Inflammatory macrophage treated with lipopolysaccharide for 1 hour (primary cell): Measurements from ENCODE around the gene MKNK1.
A peak's percentile ranks its signal among the peaks of the same experiment; 100 is the strongest.

Experiments used
- DNase-seq, 2 donors: peaks; one replicate each; pipeline ENCODE4 v3.0.0-alpha.2; 2020 to 2022

The MKNK1 gene

GRCh38 chr1:46536527-46536926 is 67.5 kb downstream of the MKNK1 start:
- no peak for DNase-seq

DNA sequence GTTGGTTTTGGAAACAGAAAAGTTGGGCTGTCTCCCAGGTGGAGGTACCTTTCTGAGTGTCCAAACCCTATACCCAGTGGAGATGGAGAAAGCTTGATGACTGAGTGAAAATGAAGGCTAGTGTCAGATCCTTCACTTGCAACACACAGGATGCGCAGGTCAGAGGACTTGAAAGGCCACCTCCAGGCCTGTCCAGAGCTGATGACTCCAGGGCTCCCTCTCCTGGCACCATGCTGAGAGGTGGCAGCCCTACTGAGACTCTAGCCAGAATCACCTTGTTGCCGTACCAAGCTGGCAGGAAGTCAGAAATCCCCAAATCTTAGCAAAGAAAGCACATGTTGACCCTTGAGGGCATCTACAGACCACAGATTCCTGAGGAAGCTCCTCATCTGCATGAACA is 69.0 kb downstream of the MKNK1 start:
- peak in 1 of 2 donors; percentile 28 for DNase-seq

- DNase-seq: no peak
These were observed 70.7 kb downstream of the MKNK1 start for GRCh38 chr1:46533179-46533864.

DNA sequence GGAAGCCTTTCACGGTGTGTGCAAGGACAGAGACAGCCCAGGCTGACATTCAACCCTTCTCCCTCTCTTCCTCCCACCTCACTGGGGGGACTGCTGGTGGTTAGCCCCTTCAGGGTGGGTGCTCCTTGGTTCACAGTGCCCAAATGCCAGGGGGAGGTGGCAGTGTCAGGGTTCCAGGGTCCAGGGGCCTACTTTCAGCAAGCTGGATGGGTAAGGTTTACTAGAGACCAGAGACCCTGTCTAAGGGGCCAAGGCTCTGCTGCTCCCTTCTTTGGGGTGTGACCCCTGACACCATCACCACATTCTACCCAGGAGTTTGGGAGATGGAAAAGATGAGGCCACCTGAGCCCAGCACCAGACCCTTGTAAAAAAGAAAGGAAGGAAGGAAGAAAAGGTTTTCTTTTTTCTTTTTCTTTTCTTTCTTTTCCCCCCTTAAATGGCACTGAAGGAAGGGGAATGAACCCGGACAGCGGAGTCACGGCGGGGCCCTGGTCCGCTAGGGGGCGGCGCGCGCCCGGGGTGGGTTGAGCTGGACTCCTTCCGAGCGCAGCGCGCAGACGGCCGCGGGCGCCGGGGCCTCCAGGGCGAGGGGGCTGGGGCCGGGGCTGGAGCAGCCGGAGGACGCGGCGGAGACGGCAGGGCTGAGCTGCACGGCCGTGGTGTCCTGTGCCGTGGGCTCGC is 71.4 kb downstream of the MKNK1 start:
- DNase-seq: peak in 1 of 2 donors; percentile 75

DNA sequence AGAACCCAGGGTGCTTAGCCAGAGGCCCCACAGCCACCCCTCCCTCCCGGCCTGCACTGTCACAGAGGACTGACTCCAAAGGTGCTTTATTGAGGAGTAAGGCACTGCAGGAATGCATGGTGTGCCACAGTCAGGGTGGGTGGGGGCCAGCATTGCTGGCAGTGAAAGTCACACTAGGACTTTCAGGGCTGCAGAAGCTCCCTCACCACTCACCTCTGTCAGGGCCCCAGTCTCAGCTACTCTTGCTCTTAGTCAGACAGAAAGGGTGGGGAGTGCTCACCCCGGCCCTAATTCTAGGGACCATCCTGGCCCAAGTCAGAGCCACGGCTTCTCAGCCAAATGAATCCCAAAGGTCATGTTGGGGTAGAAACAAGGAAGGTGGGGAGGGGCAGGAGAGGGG is 72.0 kb downstream of the MKNK1 start:
- no peak for DNase-seq

DNA sequence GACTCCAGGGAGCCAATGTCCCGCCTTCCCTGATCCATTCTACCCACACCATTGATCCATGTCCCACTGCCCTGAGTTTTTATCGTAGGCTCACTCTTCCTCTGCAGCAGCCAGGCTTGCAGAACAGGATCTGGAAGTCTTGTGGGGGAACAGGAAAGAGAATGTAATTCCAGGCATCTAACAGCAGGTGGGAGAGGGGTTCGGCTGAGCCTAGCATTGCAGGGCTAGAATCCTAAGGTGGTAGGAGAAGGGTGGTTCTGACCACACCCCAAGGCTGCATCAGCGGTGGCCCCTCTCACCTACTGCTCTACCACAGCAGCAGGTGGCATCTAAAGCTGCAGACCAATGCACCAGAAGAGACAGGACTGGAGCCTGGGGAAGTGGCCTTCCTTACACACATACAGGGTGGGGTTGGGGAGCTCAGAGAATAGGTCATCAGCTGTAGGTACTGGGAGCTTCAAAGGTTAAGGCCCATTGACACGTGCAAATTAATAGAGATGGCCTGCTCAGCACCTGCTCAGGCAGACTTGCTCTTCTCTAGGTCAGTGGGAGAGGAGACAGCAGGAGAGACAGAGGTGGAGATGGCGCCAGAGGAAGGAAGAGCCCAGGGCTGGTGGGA is 73.2 kb downstream of the MKNK1 start:
- no peak for DNase-seq

DNA sequence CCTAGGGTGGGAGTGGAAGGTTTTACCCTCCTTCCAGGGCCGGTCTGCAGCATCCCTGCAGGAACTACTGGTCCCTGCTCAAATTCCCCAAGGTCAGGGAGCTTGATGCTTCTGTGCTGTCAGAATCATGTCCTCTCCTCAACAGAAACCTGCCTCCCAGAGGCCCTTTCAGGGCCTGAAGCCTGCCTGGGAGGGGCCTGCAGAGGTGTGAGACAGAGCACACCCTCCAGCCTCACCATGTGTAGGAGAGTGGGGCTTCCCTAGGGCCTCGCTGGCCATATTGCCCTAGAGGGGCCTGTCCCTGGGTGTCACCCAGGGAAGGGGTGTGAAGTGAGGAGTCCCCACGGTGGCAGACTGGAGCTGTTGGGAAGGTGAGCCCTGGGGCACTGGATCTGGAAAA is 73.8 kb downstream of the MKNK1 start:
- DNase-seq: no peak

DNA sequence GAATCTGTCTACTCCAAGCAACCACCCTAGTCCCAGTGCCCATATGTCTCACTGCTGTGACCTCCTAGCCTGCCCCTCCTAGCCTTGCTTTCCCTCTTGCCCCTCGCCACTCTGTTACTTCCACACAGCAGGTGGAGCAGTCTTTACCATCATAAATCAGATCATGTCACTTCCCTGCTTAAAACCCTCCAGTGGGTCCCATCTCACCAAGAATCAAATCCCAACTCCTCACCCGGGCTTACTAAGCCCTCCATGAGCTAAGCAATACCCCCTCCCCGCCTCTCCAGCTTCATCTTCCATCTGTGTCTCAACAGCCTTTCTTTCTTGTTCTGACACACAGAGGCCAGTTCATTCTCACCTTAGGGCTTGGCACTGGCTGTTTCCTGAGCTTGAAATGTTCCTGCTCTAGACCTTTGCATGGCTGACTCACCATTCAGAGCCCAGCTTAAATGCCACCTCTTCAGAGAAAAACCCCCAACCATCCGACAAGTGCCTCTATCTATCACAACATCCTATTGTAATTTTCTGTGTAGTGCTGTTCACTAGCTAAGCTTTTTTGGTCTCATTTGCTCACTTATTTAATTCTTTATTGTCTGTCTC is 74.9 kb downstream of the MKNK1 start:
- DNase-seq: no peak

- peak; percentile 16 to 20 for DNase-seq
These were observed 75.6 kb downstream of the MKNK1 start for GRCh38 chr1:46528297-46528955.

DNA sequence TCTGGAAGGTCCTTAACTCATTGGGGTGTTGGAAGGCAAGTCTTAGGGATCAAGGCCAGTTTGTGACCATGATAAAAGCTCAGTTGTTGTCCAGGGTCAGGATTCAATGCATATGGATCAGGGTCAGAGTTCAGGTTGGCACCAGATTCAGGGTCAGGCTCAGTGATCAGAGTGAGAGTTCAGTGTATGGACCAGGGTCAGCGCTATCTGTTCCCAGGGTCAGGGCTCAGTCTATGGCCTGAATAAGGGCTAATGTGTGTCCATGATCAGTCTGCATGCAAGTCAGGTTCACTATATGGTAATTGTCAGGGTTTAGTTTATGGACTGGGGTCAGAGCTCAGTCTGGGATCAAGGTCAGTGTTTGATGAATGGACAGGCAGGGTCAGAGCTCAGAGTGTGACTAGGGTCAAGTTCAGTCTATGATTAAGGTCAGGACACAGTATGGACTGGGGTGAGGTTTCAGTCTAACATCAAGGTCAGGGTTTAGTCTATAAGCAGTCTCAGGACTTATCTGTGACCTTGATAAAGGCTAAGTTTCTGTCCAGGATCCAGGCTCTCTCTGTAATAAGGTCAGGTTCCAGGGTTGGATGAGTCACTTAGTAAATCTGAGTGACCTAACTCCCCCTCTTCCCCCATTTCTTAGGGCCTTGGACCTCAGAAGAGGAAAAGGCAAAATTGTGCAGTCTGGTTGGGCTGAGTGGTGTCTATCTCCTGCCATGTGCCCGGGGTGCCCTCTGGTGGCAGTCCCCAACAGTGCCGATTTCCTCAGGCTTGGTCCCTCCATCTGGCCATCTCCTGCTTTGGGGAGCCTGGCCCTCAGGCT is 76.4 kb downstream of the MKNK1 start:
- DNase-seq: peak; percentile 72 to 92

GRCh38 chr1:46526691-46527291 is 77.3 kb downstream of the MKNK1 start:
- no peak for DNase-seq

DNA sequence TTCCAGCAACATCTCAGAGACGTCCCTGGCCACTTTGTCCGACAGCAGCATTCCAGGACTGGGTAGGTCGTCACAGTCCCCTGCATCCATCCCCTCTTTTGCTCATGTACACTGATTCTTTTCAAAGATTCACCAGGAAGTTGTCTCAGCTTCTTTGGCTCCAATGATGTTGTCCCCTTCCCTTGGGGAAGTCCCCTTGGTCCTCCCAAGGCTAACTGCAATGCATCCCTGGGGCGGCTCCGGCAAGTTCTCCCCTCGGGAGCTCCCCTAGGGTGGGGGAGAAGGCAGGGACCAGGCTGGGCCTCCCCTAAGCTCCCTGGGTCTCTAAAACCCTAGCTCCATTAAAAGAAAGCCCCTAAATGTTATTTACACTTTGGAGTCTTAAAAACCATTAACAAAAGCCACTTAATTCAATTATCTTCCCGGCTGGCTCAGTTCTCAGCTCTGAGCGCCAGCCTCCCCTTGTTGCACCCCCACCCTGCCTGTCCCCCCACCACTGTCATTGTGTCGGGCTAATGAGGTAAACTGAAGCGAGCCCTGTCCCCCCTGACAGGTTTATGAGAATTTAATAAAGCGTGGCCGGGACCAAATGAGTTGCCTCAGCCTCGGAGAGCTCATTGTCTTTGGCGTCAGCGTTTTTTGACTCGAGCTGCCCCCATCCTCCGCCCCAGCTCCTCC is 77.9 kb downstream of the MKNK1 start:
- DNase-seq: no peak

- DNase-seq: no peak
These were observed 78.7 kb downstream of the MKNK1 start for GRCh38 chr1:46525253-46525983.

DNA sequence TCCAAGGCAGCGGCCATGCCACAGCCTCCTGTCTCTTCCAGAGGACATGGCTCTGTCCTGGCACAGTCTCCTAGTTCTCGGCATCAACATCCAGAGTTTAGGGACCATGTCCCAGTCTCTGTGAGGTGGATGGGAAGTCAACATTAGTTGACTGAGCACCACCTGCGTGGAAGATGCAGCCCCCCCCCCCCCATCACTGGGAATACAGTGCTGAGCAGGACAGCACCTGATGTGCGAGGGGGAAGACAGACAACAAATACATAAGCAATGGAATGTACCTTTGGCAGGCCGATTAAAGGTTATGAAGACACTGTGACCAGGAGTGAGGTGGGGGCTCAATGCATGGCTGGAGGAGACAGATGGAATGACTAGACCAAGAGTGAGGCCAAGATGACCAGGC is 79.2 kb downstream of the MKNK1 start:
- DNase-seq: no peak

GRCh38 chr1:46523496-46524353 is 80.3 kb downstream of the MKNK1 start:
- no peak for DNase-seq

GRCh38 chr1:46522969-46523320 is 81.1 kb downstream of the MKNK1 start:
- no peak for DNase-seq

DNA sequence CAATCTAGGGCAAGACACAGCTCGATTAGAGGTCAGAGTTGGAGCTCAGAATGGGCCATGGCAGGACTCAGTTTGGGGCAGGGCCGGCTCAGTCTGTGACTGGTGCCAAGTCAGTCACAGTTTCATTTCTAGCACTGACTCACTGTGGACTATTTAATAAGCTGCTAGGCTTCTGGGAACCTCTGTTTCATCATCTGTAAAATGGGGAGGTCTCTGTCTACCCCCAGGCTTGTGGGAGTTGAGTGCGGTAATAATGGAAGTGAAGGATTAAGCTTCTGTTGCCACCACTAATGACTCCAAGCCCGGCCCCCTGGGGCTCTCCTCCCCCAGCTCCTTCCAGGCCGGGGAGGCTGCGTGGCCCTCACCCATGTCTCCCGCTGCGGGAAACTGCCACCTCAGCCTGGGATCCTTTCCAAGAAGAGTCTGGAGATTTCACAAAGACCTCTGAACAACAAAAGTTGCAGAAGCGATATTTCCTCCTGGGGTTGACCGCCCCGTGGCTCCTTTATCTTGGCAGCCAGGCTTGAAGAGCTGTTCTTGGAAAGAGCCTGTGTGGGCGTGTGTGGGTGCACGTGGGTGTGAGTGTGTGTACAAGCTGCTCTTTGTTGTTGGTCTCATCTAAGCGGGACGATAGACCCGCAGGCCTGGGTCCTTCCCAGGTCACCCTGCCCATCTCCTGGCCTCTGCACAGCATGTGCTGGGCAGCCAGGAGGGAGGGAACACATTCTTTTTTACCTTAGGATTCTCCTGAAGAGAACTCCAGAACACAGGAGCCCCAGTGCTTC is 81.7 kb downstream of the MKNK1 start:
- peak; percentile 77 to 82 for DNase-seq

DNA sequence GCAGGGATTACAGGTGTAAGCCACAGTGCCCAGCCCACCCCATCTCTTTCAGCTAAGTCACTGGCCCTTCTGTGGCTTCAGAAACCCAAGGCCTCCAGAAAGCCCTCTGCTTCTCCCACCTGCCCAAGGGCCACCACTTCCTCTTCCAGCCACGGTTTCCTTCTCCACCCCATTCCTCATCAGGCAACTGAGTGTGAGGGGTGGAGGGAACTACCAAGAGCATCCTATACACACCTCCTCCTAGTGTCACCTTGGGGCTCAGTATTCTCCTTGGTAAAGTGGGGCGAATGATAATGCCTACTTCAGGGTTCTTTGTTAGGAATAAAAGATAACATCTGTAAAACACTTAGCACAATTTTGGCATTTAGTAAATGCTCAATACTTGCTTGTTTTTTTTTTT is 82.7 kb downstream of the MKNK1 start:
- DNase-seq: no peak
